GM19035 (cell line): ENCODE data around the gene U2AF1L4.
"Not testable (repeated sequence)": the region's sequence is repeated elsewhere in the genome, so short reads cannot be mapped to it uniquely, and the experiment has no call there.

Source experiments
- ATAC-seq: cut with Tn5 transposase; IDR thresholded peaks from one replicate; pipeline ENCODE4 v1.9.1; 2021; ENCODE audit not compliant: unreplicated experiment

The U2AF1L4 gene

DNA sequence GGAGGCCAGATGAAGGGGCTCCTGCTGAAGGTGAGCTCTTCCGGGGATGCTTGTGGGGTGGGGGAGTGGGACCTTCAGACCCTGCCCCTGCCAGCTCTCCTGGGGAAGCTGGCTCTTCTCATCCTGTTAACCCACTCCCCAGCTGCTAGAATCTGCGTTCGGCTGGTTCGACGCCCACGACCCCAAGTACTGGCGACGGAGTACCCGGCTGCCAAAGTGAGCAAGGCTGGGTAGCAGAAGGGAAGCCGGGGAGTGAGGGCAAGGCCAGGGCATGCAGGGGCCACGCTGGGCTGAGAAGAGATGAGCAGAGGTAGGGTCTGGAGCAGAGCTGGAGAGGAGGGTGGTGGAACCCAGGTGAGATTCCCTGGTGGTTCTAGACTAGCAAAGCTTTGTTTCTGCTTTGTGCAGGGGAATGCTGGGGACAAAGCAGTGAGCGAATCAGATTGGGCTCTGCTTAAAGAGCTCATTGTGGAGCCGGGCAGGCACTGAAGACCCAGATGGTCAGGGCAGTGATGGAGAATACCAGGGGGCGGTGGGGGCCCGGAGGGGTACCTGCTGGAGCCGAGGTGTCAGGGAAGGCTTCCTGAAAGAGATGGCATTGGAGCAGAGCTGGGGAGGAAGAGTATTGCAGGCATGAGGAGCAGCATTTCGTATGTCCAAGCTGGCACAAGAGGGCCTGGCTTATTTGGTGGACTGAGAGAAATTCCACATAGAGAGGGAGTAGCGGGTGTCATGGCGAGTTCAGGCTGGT is 17.1 kb downstream of the U2AF1L4 start:
- ATAC-seq, result no peak

DNA sequence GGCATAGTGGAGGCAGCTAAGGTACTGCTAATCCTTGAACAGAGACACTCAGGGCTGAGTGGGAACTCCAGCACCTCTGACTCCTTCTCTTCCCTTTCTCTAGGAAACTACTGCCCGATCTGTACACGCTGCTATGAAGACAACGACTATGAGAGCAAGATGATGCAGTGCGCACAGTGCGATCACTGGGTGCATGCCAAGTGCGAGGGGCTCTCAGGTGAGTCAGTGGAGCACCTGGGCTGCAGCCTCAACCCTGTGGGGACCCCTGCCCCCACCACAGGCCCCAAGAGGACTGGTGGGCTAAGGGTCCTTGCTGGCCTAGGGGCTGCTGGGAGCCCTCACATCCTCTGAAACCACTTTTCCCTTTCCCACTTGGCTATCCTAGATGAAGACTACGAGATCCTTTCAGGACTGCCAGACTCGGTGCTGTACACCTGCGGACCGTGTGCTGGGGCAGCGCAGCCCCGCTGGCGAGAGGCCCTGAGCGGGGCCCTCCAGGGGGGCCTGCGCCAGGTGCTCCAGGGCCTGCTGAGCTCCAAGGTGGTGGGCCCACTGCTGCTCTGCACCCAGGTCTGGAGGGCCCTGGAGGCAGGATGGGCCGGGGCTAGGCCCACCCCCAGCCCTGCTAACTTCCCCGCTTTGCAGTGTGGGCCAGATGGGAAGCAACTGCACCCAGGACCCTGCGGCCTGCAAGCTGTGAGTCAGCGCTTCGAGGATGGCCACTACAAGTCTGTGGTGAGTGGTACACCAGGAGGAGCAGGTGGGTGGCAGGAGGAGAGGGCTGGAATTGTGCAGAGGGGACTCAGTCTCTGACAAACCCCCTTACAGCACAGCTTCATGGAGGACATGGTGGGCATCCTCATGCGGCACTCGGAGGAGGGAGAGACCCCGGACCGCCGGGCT is 17.9 kb downstream of the U2AF1L4 start:
- ATAC-seq, result no peak

DNA sequence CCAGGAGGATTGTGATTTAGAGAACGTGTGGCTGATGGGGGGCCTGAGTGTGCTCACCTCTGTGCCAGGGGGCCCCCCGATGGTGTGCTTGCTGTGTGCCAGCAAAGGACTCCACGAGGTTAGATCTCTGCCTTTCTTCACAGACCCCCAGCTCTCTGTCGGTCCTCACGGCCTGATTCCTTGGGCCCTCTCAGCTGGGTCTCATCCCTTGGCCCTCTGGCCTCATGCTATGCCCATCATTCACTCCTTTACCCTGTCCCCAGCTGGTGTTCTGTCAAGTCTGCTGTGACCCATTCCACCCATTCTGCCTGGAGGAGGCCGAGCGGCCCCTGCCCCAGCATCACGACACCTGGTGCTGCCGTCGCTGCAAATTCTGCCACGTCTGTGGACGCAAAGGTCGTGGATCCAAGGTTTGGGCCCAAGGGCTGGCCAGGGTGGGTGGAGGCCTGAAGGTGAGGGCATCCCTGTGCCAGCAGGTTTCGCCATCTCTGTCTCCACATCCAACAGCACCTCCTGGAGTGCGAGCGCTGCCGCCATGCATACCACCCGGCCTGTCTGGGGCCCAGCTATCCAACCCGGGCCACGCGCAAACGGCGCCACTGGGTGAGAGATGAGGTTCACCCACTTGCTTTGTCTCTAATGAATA is 19.9 kb downstream of the U2AF1L4 start:
- no peak for ATAC-seq

DNA sequence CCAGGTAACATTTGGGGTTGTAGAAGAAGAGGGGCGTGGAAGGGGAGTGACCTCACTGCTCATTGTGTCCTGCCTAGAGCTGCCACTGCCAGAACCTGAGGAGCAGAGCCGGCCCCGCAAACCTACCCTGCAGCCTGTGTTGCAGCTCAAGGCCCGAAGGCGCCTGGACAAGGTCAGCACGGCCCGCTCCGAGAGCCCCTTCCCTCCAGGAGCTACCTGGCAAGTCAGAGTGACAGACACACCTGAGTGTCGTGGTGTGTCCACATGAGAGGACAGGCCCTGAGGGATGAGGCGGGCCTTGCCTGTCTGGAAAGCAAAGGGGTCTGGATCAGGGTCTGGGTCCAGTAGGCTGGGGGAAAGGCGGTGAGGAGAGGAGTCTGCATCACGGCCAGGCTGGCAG is 20.7 kb downstream of the U2AF1L4 start:
- ATAC-seq, result no peak

DNA sequence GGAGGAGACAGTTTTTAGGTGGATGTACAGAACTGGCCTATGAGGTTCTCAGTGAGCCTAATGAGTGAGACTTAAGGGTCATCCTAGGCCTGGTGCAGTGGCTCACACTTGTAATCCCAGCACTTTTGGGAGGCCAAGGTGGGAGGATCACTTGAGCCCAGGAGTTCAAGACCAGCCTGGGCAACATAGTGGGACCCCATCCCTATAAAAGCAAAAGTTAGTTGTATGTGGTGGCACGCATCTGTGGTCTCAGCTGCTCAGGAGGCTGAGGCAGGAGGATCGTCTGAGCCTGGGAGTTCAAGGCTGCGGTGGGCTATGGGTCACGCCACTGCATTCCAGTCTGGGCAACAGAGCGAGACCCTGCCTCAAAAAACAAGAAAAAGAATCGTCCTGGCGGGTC is 21.1 kb downstream of the U2AF1L4 start:
- not testable (repeated sequence) for ATAC-seq

DNA sequence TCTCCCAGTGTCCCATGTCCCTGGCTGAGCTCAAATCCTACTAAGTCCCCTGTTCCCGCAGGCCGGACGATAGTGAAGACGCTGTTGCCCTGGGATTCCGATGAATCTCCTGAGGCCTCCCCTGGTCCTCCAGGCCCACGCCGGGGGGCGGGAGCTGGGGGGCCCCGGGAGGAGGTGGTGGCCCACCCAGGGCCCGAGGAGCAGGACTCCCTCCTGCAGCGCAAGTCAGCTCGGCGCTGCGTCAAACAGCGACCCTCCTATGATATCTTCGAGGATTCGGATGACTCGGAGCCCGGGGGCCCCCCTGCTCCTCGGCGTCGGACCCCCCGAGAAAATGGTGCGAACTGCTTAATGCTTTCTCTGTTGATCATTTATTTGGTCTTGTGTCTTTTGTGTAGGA is 21.5 kb downstream of the U2AF1L4 start:
- no peak for ATAC-seq

DNA sequence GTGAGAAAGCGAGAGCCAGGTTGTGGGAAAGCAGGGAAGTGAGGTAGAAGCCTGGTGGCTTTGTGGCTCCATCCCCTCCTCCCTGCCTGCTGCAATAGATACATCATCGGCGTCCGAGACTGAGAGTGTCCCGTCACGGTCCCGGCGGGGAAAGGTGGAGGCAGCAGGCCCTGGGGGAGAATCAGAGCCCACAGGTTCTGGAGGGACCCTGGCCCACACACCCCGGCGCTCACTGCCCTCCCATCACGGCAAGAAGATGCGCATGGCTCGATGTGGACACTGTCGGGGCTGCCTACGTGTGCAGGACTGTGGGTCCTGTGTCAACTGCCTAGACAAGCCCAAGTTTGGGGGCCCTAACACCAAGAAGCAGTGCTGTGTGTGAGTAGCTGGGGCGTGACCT is 22.3 kb downstream of the U2AF1L4 start:
- ATAC-seq, result no peak

DNA sequence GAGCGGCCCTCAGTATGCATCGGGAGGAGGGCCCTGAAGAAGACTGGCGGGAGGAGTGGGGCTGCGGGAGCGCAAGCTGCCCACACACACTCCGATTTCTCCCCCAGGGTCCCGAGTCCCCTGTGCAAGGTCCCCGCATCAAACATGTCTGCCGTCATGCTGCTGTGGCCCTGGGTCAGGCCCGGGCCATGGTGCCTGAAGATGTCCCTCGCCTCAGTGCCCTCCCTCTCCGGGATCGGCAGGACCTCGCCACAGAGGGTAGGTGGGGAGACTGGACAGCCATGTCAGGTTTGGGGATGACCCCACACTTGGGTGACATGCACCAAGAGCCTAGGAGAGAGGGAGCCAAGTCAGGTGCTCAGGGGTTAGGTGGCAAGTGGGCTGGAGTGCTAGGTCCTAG is 22.8 kb downstream of the U2AF1L4 start:
- ATAC-seq, result no peak

DNA sequence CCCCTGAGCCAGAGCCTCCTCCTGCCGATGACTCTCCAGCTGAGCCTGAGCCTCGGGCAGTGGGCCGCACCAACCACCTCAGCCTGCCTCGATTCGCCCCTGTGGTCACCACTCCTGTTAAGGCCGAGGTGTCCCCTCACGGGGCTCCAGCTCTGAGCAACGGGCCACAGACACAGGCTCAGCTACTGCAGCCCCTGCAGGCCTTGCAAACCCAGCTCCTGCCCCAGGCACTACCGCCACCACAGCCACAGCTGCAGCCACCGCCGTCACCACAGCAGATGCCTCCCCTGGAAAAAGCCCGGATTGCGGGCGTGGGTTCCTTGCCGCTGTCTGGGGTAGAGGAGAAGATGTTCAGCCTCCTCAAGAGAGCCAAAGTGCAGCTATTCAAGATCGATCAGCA is 23.8 kb downstream of the U2AF1L4 start:
- no peak for ATAC-seq

DNA sequence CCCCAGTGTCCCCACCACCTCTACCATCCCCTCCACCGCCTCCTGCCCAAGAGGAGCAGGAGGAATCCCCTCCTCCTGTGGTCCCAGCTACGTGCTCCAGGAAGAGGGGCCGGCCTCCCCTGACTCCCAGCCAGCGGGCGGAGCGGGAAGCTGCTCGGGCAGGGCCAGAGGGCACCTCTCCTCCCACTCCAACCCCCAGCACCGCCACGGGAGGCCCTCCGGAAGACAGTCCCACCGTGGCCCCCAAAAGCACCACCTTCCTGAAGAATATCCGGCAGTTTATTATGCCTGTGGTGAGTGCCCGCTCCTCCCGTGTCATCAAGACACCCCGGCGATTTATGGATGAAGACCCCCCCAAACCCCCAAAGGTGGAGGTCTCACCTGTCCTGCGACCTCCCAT is 24.6 kb downstream of the U2AF1L4 start:
- ATAC-seq, result no peak

DNA sequence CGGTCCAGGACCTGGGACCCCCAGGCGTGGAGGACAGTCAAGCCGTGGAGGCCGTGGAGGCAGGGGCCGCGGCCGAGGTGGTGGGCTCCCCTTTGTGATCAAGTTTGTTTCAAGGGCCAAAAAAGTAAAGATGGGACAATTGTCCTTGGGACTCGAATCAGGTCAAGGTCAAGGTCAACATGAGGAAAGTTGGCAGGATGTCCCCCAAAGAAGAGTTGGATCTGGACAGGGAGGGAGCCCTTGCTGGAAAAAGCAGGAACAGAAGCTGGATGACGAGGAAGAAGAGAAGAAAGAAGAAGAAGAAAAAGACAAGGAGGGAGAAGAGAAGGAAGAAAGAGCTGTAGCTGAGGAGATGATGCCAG is 25.1 kb downstream of the U2AF1L4 start:
- ATAC-seq, result no peak

DNA sequence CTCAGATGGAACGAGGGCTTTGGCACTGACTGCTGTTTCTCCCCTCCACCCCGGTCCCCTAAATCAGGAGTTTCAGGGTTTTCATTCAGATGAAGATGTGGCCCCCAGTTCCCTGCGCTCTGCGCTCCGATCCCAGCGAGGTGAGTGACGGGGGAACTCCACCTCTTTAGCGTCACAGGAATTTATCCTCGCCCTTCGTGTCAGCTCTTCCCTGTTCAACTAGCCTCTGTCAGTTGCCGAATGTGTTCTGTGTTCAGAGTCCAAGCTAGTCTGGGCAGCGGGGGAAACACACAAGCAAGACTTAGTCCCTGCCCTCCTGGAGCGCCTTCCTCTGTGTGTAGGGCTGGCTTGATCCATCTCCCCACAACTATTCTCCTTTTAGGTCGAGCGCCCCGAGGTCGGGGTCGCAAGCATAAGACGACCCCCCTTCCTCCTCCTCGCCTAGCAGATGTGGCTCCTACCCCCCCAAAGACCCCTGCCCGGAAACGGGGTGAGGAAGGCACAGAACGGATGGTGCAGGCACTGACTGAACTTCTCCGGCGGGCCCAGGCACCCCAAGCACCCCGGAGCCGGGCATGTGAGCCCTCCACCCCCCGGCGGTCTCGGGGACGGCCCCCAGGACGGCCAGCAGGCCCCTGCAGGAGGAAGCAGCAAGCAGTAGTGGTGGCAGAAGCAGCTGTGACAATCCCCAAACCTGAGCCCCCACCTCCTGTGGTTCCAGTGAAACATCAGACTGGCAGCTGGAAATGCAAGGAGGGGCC is 25.6 kb downstream of the U2AF1L4 start:
- ATAC-seq, result no peak

DNA sequence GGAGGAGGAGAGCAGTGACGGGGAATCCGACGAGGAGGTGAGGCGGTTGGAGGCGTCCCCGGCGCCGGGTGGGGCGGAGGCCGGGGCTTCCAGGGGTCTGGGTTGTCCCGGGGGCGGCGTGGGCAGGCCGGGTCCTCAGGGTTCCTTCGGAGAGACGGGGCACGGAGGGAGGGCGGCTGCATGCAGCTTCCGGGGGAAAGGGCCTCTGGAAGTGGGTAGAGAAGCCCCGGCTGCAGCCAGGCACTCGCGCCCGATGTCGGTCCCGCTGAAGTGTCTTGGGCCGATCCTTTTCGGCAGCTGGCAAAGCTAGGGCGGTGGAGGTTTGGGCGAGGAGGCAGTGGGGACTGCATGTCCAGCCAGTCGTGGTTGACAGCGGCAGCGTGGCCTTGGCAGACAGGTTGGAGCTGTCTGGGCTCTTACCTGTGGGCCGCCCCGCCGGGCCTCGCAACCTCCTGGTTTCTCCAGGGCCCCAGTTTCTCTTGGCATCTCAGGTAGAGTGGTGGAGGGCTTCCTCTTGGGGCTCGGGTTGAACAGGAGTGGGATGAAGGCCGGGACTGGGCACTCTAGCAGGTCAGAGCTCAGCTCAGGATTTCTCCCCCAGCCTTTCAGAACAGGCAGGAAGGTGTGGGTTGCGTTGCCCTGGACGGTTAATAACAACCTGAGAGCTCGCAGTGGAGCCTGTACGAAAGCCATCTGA is 26.7 kb downstream of the U2AF1L4 start:
- peak; percentile 1 for ATAC-seq

DNA sequence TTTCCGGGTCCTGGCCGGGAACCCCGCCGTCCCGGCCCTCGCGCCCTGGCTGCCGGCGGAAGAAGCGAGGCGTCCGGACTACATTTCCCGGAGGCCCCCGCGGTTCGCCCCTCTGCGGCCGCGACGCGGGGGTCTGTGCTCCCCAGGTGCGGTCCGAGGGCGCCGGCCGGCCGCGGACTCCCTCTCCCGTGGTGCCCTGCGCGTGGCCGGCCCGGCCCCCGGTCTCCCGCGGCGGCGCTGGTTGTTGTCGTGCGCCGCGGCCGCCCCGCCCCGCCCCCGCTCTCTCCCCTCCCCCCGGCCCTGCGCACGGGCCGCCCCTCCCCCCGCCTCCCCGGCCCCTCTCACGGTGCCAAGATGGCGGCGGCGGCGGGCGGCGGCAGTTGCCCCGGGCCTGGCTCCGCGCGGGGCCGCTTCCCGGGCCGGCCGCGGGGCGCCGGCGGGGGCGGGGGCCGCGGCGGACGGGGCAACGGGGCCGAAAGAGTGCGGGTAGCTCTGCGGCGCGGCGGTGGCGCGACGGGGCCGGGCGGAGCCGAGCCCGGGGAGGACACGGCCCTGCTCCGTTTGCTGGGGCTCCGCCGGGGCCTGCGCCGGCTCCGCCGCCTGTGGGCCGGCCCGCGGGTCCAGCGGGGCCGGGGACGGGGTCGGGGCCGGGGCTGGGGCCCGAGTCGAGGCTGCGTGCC is 27.4 kb downstream of the U2AF1L4 start, which contains the start of gene KMT2B:
Gene KMT2B (plus strand): TSS at position 339 of the 680 bp plus-strand sequence. CDS start 16 bp downstream, at position 355.
- peak; percentile 0 for ATAC-seq

DNA sequence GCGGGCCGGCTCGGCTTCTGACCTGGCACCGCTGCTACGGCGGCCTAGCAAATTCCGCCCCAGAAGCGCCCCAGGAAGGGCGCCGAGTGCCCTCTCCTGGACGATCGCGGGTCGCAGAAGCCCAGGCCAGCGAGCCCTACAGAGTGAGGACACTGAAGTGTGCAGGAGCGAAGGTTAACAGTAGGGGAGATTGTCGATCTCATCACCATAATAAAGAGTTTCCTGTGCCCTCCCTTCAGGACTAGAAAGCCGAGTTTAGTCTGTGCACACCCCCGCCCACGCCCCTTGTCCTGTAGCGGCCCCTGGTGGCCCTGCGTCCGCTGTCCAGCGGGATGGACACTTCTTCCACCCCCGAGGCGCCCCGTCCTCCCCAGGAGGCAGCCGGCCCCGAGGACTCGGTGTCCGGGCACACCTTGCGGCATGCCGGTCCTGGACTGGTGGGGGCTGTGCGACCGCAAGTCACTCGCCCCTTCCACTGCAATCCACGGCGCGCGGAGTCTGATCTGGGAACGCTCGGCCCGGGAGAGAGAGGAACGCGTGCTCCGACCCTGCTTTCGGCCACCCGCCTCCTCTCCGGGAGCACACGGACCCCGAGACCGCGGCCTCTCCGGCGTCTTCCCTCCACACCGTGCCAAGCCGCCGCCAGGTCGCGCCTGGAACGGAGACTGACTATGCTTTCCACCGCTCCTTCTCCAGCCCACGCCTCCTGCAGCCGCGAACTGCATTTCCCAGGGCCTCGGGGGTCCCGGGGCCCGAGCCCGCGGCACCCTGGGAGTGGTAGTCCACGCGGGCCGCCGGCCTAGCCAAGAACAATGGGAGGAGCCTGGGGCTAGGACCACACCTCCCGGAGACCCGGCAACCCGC is 28.2 kb downstream of the U2AF1L4 start:
- peak; percentile 60 for ATAC-seq

DNA sequence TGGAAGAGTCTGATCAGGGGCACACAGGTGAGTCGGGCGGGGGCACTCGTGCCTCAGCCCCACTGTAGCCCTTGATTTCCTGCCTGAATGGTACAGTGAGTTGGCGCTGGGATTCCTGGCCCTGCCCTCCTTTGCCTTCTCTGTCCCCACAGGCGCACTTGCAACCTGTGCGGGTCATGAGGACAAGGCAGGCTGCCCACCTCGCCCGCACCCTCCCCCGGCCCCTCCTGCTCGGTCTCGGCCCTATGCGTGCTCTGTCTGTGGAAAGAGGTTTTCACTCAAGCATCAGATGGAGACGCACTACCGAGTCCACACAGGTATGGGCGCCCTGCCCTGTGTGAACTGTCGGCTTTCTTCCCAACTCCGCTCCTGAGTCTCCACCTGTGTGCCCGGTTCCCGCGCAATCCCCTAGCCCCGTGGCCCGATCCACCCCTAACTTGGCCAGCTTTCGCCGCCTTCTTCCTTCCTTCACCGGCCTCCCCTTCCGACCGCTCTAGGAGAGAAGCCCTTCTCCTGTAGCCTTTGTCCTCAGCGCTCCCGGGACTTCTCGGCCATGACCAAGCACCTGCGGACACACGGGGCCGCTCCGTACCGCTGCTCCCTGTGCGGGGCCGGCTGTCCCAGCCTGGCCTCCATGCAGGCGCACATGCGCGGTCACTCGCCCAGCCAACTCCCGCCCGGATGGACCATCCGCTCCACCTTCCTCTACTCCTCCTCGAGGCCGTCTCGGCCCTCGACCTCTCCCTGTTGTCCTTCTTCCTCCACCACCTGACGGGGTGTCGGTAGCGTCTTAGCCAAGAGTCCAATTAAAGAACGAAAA is 29.0 kb downstream of the U2AF1L4 start:
- peak; percentile 0 for ATAC-seq

DNA sequence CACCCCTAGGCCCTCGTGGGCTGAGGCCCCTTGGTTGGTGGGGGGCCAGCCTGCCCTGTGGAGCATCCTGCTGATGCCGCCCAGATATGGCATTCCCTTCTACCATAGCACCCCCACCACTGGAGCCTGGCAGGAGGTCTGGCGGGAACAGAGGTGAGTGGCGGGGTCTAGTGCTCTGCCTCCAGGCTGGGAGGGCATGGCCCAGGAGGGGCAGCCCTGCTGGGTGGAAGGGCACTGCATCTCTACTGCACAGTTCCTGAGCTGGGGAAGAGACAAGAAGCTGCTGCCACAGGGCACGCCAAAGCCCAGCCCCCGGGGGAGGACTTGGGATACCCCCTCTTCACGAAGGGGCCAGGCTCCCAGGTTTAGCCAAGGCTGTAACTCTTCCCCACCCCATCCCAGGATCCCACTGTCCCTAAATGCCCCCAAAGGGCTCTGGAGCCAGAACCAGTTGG is 29.8 kb downstream of the U2AF1L4 start:
- ATAC-seq, result no peak
